Pancreas (tissue), 10 donors: ENCODE results near the gene DOCK1. TPM values are rescaled to one million over a fixed set of nuclear protein-coding genes. Genes with fewer than 3 reads are reported as not detected.

ENCODE experiments used
- ATAC-seq, 4 donors: fragments of 200-7000 bp; cut with Tn5 transposase; one replicate each; pipeline versions ENCODE4 v1.8.0 to v1.9.1; 2020; ENCODE audit warnings: mild to moderate bottlenecking in 4 of 4, moderate library complexity in 4 of 4
- DNase-seq, 6 donors: peaks; one replicate each; pipeline ENCODE4 v3.0.0-alpha.2; 2020
- FAIRE-seq: peaks from 2 replicates; lab custom pipeline; 2012; peaks lifted over from hg19 to GRCh38; lab: Jason Lieb, UNC
- H3K27ac ChIP-seq, 4 donors: fragments of 200-600 bp; sonication (generic); 1 replicate in 3 of 4; 2 replicates in 1 of 4; pipeline versions ENCODE4 v1.5.0 to v1.8.0; 2020
- H3K27me3 ChIP-seq, 4 donors: fragments of 200-600 bp; one replicate each; pipeline ENCODE4 v1.8.0; 2021
- H3K36me3 ChIP-seq, 3 donors: fragments of 200-600 bp; sonication (generic) in 1 of 3; one replicate each; pipeline versions ENCODE4 v1.5.0 to v1.8.0; 2020 to 2021
- H3K4me1 ChIP-seq, 3 donors: fragments of 200-600 bp; one replicate each; pipeline ENCODE4 v1.8.0; 2021
- H3K4me3 ChIP-seq, 4 donors: fragments of 200-600 bp; sonication (generic) in 2 of 4; one replicate each; pipeline versions ENCODE4 v1.5.0 to v1.8.0; 2020 to 2021
- H3K9me3 ChIP-seq, 4 donors: fragments of 200-600 bp; one replicate each; pipeline ENCODE4 v1.8.0; 2021
- CTCF ChIP-seq, 4 donors: fragments of 200-600 bp; sonication (generic) in 3 of 4; IDR thresholded peaks; one replicate each; pipeline versions ENCODE4 v1.5.0 to v1.8.0; 2021; ENCODE audit warnings: antibody characterized with exemption in 4 of 4
- WGBS, 2 donors: extraction: QIAGEN DNeasy Blood & Tissue Kit; methylation state at CpG; one replicate each; pipeline ENCODE4 v1.1.7; 2013; 5-methylcytosine and 5-hydroxymethylcytosine counted together
- intact Hi-C, 3 donors: fragments of 100-400 bp; cut with DNase I; formaldehyde crosslinking; loops; one replicate each; pipeline versions ENCODE4 v1.11.1 to v1.14.2; 2022
- polyA plus RNA-seq, 2 donors: library from polyadenylated mRNA; stranded (reverse); fragments of 200-250 nt; gene quantifications; one replicate each; pipeline ENCODE4 v1.2.3, GENCODE V29; 2013
- total RNA-seq, 6 donors: library from RNA; stranded (reverse); fragmentation: NEBNext Ultra II Directional in 4 of 6; extraction: Animal tissue kit (Norgen Biotek cat#: 25700) in 4 of 6; gene quantifications; one replicate each; pipeline versions ENCODE4 v1.2.1 to v1.2.4, GENCODE V29; 2021 to 2023
- donor health status: healthy with polysubstance abuse.
- donor health status: DM: no; HTN: no; CAD: no; lungs with moderate emphysema.
- donor health status: DM: no; HTN: no; CAD: no.
- donor health status: control.
- donor health status: control.
- donor health status: Bipolar disorder and iron deficiency.
- donor health status: DM: yes; HTN: yes; CAD: no.
- donor health status: DM: no; HTN: no; CAD: no.
- donor health status: DM: no; HTN: no; CAD: no.
- donor health status: DM: yes; HTN: yes; CAD: no.

Gene DOCK1
- total and polyA plus RNA-seq, 8 donors = 12.1 to 38.6 (median 24.2) TPM

- no peak for DNase-seq
- Histone ChIP-seq H3K27ac (no peak overlapping the region), H3K9me3 (no peaks in the 10 kb centered on the region), H3K4me1 (peaks cover 0 to 12% (median 2%) of the 10 kb centered on the region in 3 donors), H3K4me3 (no peak overlapping the region), H3K36me3 (no peaks in the 10 kb centered on the region), H3K27me3 (no peaks in the 10 kb centered on the region)
- no peak for FAIRE-seq
- TF ChIP-seq CTCF (IDR thresholded peaks at IDR 0.05) = no peak
- 91 to 95% methylated on average over 2 of the region's 2 CpGs for WGBS, 2 donors
- intact Hi-C loops = no loop called here
- ATAC-seq = no peak
Measured at GRCh38 chr10:127198721-127199120, 293.5 kb downstream of the DOCK1 start.

- 96 to 98% methylated on average over 8 of the region's 8 CpGs for WGBS, 2 donors
- Histone ChIP-seq H3K36me3 (no peaks in the 10 kb centered on the region), H3K4me1 (peaks cover 0 to 3% (median 0%) of the 10 kb centered on the region in 3 donors), H3K9me3 (no peaks in the 10 kb centered on the region), H3K4me3 (no peak overlapping the region), H3K27me3 (no peaks in the 10 kb centered on the region), H3K27ac (no peak overlapping the region)
- no peak for TF ChIP-seq CTCF (IDR thresholded peaks at IDR 0.05)
- FAIRE-seq (no peak), ATAC-seq (no peak), DNase-seq (no peak)
- intact Hi-C loops = no loop called here
Measured at GRCh38 chr10:127200646-127201045, 295.4 kb downstream of the DOCK1 start.

GRCh38 chr10:127203067-127203466 lies 297.8 kb downstream of the DOCK1 start:
- FAIRE-seq = no peak
- no peaks in the 10 kb centered on the region for H3K36me3 ChIP-seq
- intact Hi-C loops = no loop called here
- no peak for TF ChIP-seq CTCF (IDR thresholded peaks at IDR 0.05)
- H3K9me3 ChIP-seq = no peaks in the 10 kb centered on the region
- H3K27ac ChIP-seq = no peak overlapping the region
- H3K4me3 ChIP-seq = no peak overlapping the region
- no peak for DNase-seq
- H3K4me1 ChIP-seq = no peaks in the 10 kb centered on the region
- no peaks in the 10 kb centered on the region for H3K27me3 ChIP-seq
- 94 to 95% methylated on average over 7 of the region's 7 CpGs for WGBS, 2 donors
- no peak for ATAC-seq

- Histone ChIP-seq H3K27ac (no peak overlapping the region), H3K4me3 (no peak overlapping the region), H3K9me3 (no peaks in the 10 kb centered on the region), H3K4me1 (no peaks in the 10 kb centered on the region), H3K36me3 (no peaks in the 10 kb centered on the region), H3K27me3 (no peaks in the 10 kb centered on the region)
- FAIRE-seq (no peak), DNase-seq (no peak), ATAC-seq (no peak)
- intact Hi-C loops = no loop called here
- 95 to 96% methylated on average over 2 of the region's 2 CpGs for WGBS, 2 donors
- no peak for TF ChIP-seq CTCF (IDR thresholded peaks at IDR 0.05)
Measured at GRCh38 chr10:127207081-127207480, 301.9 kb downstream of the DOCK1 start.

- no peaks in the 10 kb centered on the region for H3K4me1 ChIP-seq
- H3K27me3 ChIP-seq = no peaks in the 10 kb centered on the region
- H3K9me3 ChIP-seq = no peaks in the 10 kb centered on the region
- no peaks in the 10 kb centered on the region for H3K36me3 ChIP-seq
- 89 to 92% methylated on average over 7 of the region's 7 CpGs for WGBS, 2 donors
- intact Hi-C loops = no loop called here
- no peak overlapping the region for H3K27ac ChIP-seq
- TF ChIP-seq CTCF (IDR thresholded peaks at IDR 0.05) = no peak
- no peak overlapping the region for H3K4me3 ChIP-seq
- FAIRE-seq (no peak), DNase-seq (no peak), ATAC-seq (no peak)
Measured at GRCh38 chr10:127210936-127211466, 305.8 kb downstream of the DOCK1 start.
